Measurements from ENCODE around the gene ZNF830. TPM values are rescaled to one million over a fixed set of nuclear protein-coding genes. Genes with fewer than 3 reads are reported as not detected.
"Not testable (repeated sequence)": the region's sequence is repeated elsewhere in the genome, so short reads cannot be mapped to it uniquely, and the experiment has no call there.

ZNF830 gene
- total and polyA plus RNA-seq, 2 donors (not counting 1 experiment from before 2014, with no cell fraction given), result 10.0 to 14.4 TPM

GRCh38 chr17:34930283-34930682 lies 31.1 kb upstream of the ZNF830 start:
- H3K9me3 ChIP-seq (ENCODE audit: control insufficient read depth, insufficient read depth, low read depth, low read length), result no peaks in the 10 kb centered on the region
- H3K79me2 ChIP-seq (ENCODE audit: control insufficient read depth, insufficient read depth, low read length), result no peaks in the 10 kb centered on the region
- H3K36me3 ChIP-seq (ENCODE audit: control insufficient read depth, insufficient read depth, low read length), result no peaks in the 10 kb centered on the region
- DNase-seq (ENCODE audit: low read depth in 2 of 2), result no peak
- no peak overlapping the region for H3K9ac ChIP-seq (ENCODE audit: insufficient read depth, low read length)
- no peaks in the 10 kb centered on the region for H3K27me3 ChIP-seq (ENCODE audit: control insufficient read depth, insufficient read depth, low read length)
- no peaks in the 10 kb centered on the region for H3K4me1 ChIP-seq (ENCODE audit: control insufficient read depth, extremely low read depth, insufficient read depth, low read length)
- no peak overlapping the region for H2AFZ ChIP-seq (ENCODE audit: low read length)
- no peak overlapping the region for H3K4me3 ChIP-seq (replicated peaks in 1 of 4; ENCODE audit: control extremely low read depth in 1 of 4, insufficient read depth in 1 of 4, low read depth in 3 of 4, low read length in 4 of 4)
- no peaks in the 10 kb centered on the region for H4K20me1 ChIP-seq (ENCODE audit: control insufficient read depth, extremely low read depth, insufficient read depth, low read length)
- no peak for TF ChIP-seq EZH2 (IDR thresholded peaks at IDR 0.05; ENCODE audit: low read length, missing control alignments)
- no peak for TF ChIP-seq CTCF (conservative IDR thresholded peaks at IDR 0.05 in 1 of 2, IDR thresholded peaks at IDR 0.05 in 1 of 2; ENCODE audit: low read depth in 1 of 2, low read length in 2 of 2)
- H3K4me2 ChIP-seq (ENCODE audit: extremely low read depth, insufficient read depth, low read length), result no peak overlapping the region
- no peak overlapping the region for H3K27ac ChIP-seq (ENCODE audit: insufficient read depth, low read length)

GRCh38 chr17:34950780-34951179 lies 10.6 kb upstream of the ZNF830 start:
- not testable (repeated sequence) for H3K36me3 ChIP-seq (ENCODE audit: control insufficient read depth, insufficient read depth, low read length); H4K20me1 ChIP-seq (ENCODE audit: control insufficient read depth, extremely low read depth, insufficient read depth, low read length); H3K4me2 ChIP-seq (ENCODE audit: extremely low read depth, insufficient read depth, low read length); H3K27ac ChIP-seq (ENCODE audit: insufficient read depth, low read length); H3K4me3 ChIP-seq (replicated peaks in 1 of 4; ENCODE audit: control extremely low read depth in 1 of 4, insufficient read depth in 1 of 4, low read depth in 3 of 4, low read length in 4 of 4); H3K4me1 ChIP-seq (ENCODE audit: control insufficient read depth, extremely low read depth, insufficient read depth, low read length); H3K9ac ChIP-seq (ENCODE audit: insufficient read depth, low read length); DNase-seq (ENCODE audit: low read depth in 2 of 2); H3K79me2 ChIP-seq (ENCODE audit: control insufficient read depth, insufficient read depth, low read length); H2AFZ ChIP-seq (ENCODE audit: low read length); H3K27me3 ChIP-seq (ENCODE audit: control insufficient read depth, insufficient read depth, low read length); H3K9me3 ChIP-seq (ENCODE audit: control insufficient read depth, insufficient read depth, low read depth, low read length)

GRCh38 chr17:34958438-34958837 lies 2.9 kb upstream of the ZNF830 start:
- H3K9me3 ChIP-seq (ENCODE audit: control insufficient read depth, insufficient read depth, low read depth, low read length), result no peaks in the 10 kb centered on the region
- no peaks in the 10 kb centered on the region for H3K36me3 ChIP-seq (ENCODE audit: control insufficient read depth, insufficient read depth, low read length)
- no peak overlapping the region for H3K4me2 ChIP-seq (ENCODE audit: extremely low read depth, insufficient read depth, low read length)
- H3K4me3 ChIP-seq (replicated peaks in 1 of 4; ENCODE audit: control extremely low read depth in 1 of 4, insufficient read depth in 1 of 4, low read depth in 3 of 4, low read length in 4 of 4), result no peak overlapping the region
- no peaks in the 10 kb centered on the region for H3K27me3 ChIP-seq (ENCODE audit: control insufficient read depth, insufficient read depth, low read length)
- H3K9ac ChIP-seq (ENCODE audit: insufficient read depth, low read length), result no peak overlapping the region
- H3K27ac ChIP-seq (ENCODE audit: insufficient read depth, low read length), result no peak overlapping the region
- H3K4me1 ChIP-seq (ENCODE audit: control insufficient read depth, extremely low read depth, insufficient read depth, low read length), result peaks cover 6% of the 10 kb centered on the region
- H4K20me1 ChIP-seq (ENCODE audit: control insufficient read depth, extremely low read depth, insufficient read depth, low read length), result no peaks in the 10 kb centered on the region
- DNase-seq (ENCODE audit: low read depth in 2 of 2), result no peak
- H2AFZ ChIP-seq (ENCODE audit: low read length), result no peak overlapping the region
- peaks cover 20% of the 10 kb centered on the region for H3K79me2 ChIP-seq (ENCODE audit: control insufficient read depth, insufficient read depth, low read length)
- no peak for TF ChIP-seq EZH2 (IDR thresholded peaks at IDR 0.05; ENCODE audit: low read length, missing control alignments)
- TF ChIP-seq CTCF (conservative IDR thresholded peaks at IDR 0.05 in 1 of 2, IDR thresholded peaks at IDR 0.05 in 1 of 2; ENCODE audit: low read depth in 1 of 2, low read length in 2 of 2), result no peak

Data from fibroblast of lung (primary cell).